ENCODE results near the gene SYT1. TPM values are rescaled to one million over a fixed set of nuclear protein-coding genes. Genes with fewer than 3 reads are reported as not detected.

SYT1 gene
- total RNA-seq, 1 experiment from 2014 or later = 1.3 TPM

DNA sequence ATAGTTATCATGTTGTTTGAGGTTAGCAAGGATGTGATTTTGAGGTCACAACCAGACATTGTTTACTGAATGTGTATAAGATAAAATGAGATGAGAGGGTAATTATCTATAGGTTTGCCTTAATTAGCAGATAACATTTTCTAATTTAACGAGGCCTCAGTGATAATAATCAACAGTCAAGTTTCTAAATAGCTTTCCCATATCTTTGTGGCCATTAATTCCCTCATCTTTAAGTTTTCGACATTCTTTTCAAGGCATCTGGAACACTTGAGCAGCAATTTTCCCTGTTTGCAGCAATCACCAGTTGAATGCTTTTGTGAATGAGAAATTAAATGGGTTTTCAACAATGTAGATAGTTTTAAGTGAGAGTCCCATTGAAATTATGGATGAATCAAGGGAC is 304.1 kb downstream of the SYT1 start:
- no peaks in the 10 kb centered on the region for H3K4me1 Mint-ChIP-seq (ENCODE audit: low read depth, unreplicated experiment)
- CTCF ChIA-PET = interaction anchor here (0.5 kb wide), 1 partner anchor 103 kb away, joined by 3 read pairs; no protein-coding TSS in a partner anchor
- intact Hi-C loops (cut with micrococcal nuclease; ENCODE audit: unreplicated experiment) = no loop called here

DNA sequence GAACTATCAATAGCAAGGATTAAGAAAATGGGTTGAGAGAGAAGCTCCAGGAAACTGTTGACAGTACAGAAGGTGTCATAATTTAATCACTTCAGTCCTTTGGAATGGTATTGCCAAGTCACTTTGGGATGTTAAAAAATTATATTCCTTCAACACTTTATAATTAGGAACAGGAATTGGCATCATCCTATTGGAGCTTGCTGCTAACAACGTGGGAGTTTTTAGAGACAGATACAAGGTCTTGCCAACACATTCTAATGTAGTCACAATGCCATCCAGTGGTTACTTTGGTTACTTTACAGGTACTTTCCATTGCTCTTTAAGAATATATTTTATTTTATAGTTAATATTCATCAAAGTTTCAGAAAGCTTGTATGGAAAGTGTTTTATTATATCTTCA is 310.1 kb downstream of the SYT1 start:
- H3K27me3 Mint-ChIP-seq (ENCODE audit: unreplicated experiment) = no peaks in the 10 kb centered on the region
- H3K36me3 Mint-ChIP-seq (ENCODE audit: insufficient read depth, unreplicated experiment) = no peaks in the 10 kb centered on the region
- CTCF ChIA-PET = interaction anchor here (0.7 to 1.6 kb wide), 6 partner anchors 47 to 994 kb away, joined by 3 to 18 read pairs (median 4); no protein-coding TSS in a partner anchor
- intact Hi-C loops (cut with micrococcal nuclease; ENCODE audit: unreplicated experiment) = loop anchor here (1.0 to 5.0 kb wide), 6 partner anchors 167 to 993 kb away; no protein-coding TSS in a partner anchor
- H3K27ac Mint-ChIP-seq (ENCODE audit: unreplicated experiment) = no peak overlapping the region
- peak; percentile 20 for DNase-seq
- H3K4me1 Mint-ChIP-seq (ENCODE audit: low read depth, unreplicated experiment) = no peaks in the 10 kb centered on the region
- BruUV-seq (replicated peaks) = no TSS peak
- no peak overlapping the region for H3K4me3 Mint-ChIP-seq (ENCODE audit: low read depth, unreplicated experiment)
- H3K9me3 Mint-ChIP-seq (ENCODE audit: low read depth, unreplicated experiment) = no peaks in the 10 kb centered on the region
- TF ChIP-seq, protein P1, sequence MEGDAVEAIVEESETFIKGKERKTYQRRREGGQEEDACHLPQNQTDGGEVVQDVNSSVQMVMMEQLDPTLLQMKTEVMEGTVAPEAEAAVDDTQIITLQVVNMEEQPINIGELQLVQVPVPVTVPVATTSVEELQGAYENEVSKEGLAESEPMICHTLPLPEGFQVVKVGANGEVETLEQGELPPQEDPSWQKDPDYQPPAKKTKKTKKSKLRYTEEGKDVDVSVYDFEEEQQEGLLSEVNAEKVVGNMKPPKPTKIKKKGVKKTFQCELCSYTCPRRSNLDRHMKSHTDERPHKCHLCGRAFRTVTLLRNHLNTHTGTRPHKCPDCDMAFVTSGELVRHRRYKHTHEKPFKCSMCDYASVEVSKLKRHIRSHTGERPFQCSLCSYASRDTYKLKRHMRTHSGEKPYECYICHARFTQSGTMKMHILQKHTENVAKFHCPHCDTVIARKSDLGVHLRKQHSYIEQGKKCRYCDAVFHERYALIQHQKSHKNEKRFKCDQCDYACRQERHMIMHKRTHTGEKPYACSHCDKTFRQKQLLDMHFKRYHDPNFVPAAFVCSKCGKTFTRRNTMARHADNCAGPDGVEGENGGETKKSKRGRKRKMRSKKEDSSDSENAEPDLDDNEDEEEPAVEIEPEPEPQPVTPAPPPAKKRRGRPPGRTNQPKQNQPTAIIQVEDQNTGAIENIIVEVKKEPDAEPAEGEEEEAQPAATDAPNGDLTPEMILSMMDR (IDR thresholded peaks at IDR 0.05; ENCODE audit: unreplicated experiment) = peak; percentile 35

More for the DNA sequence above, 304.1 kb downstream of the SYT1 start:
- DNase-seq = no peak
- H3K27me3 Mint-ChIP-seq (ENCODE audit: unreplicated experiment) = no peaks in the 10 kb centered on the region
- H3K36me3 Mint-ChIP-seq (ENCODE audit: insufficient read depth, unreplicated experiment) = no peaks in the 10 kb centered on the region
- H3K9me3 Mint-ChIP-seq (ENCODE audit: low read depth, unreplicated experiment) = no peaks in the 10 kb centered on the region
- BruUV-seq (replicated peaks) = no TSS peak
- H3K27ac Mint-ChIP-seq (ENCODE audit: unreplicated experiment) = no peak overlapping the region
- TF ChIP-seq, protein P1 (IDR thresholded peaks at IDR 0.05; ENCODE audit: unreplicated experiment) = no peak
- no peak overlapping the region for H3K4me3 Mint-ChIP-seq (ENCODE audit: low read depth, unreplicated experiment)

DNA sequence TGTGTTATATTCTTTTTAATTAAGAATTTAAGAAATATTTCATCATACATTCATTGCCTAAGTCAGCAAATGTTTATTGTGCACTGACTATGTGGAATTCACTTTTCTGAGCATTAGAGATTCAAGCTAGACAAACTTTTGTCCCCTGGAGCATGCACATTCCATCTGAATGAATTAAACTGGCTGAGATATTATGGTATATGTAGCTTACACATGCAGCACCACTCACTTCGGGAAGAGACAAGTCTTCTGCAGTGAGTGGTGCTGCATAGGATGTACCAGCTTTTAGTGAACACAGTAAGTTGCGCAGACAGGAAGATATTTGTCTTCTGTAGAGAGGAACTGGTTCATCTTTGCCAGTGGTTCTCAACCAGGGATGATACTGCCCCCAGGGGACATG is 318.4 kb downstream of the SYT1 start:
- Mint-ChIP-seq H3K9me3 (ENCODE audit: low read depth, unreplicated experiment) (no peaks in the 10 kb centered on the region), H3K4me1 (ENCODE audit: low read depth, unreplicated experiment) (no peaks in the 10 kb centered on the region), H3K36me3 (ENCODE audit: insufficient read depth, unreplicated experiment) (no peaks in the 10 kb centered on the region), H3K27me3 (ENCODE audit: unreplicated experiment) (no peaks in the 10 kb centered on the region), H3K27ac (ENCODE audit: unreplicated experiment) (no peak overlapping the region), H3K4me3 (ENCODE audit: low read depth, unreplicated experiment) (no peak overlapping the region)
- no peak for DNase-seq
- TF ChIP-seq, protein P1 (IDR thresholded peaks at IDR 0.05; ENCODE audit: unreplicated experiment) = no peak
- intact Hi-C loops (cut with micrococcal nuclease; ENCODE audit: unreplicated experiment) = no loop called here
- BruUV-seq (replicated peaks) = no TSS peak
- CTCF ChIA-PET = no interaction called here

DNA sequence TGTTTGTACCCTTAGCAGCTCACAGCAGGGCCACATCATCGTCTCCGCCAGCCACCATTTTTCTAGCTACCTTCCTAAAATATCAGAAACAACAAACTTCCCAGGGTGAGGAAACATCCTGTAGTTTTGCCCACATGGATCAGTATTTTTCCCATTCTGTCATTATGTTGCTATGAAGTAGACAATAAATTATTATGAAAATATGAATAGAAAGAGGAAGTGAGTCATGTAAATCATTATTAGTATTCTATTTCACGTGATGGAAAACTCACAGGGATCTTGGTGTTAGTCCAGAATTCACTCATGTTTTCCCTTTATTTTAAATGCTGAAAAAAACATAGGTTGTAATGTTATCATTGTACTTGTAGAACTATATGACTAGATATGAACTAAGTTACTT is 319.4 kb downstream of the SYT1 start:
- no peaks in the 10 kb centered on the region for H3K9me3 Mint-ChIP-seq (ENCODE audit: low read depth, unreplicated experiment)
- no peaks in the 10 kb centered on the region for H3K36me3 Mint-ChIP-seq (ENCODE audit: insufficient read depth, unreplicated experiment)
- CTCF ChIA-PET = no interaction called here
- BruUV-seq (replicated peaks) = no TSS peak
- no peak for DNase-seq
- intact Hi-C loops (cut with micrococcal nuclease; ENCODE audit: unreplicated experiment) = no loop called here
- no peaks in the 10 kb centered on the region for H3K27me3 Mint-ChIP-seq (ENCODE audit: unreplicated experiment)
- no peaks in the 10 kb centered on the region for H3K4me1 Mint-ChIP-seq (ENCODE audit: low read depth, unreplicated experiment)
- no peak overlapping the region for H3K27ac Mint-ChIP-seq (ENCODE audit: unreplicated experiment)
- H3K4me3 Mint-ChIP-seq (ENCODE audit: low read depth, unreplicated experiment) = no peak overlapping the region
- TF ChIP-seq, protein P1 (IDR thresholded peaks at IDR 0.05; ENCODE audit: unreplicated experiment) = no peak

All from Calu3 (cell line).